NCI-H446 treated with DMSO at 0.1 percent for 48 hours (cell line): ENCODE measurements around the gene GALNTL6.
"Not testable (repeated sequence)": the region's sequence is repeated elsewhere in the genome, so short reads cannot be mapped to it uniquely, and the experiment has no call there.

Experiments
- DNase-seq: peaks from one replicate; lab custom pipeline; 2025; lab: John Stamatoyannopoulos, UW

The GALNTL6 gene

GRCh38 chr4:172660251-172660650, 847.0 kb downstream of the GALNTL6 start:
- no peak for DNase-seq

- no peak for DNase-seq
These were observed 848.9 kb downstream of the GALNTL6 start for GRCh38 chr4:172662113-172662512.

GRCh38 chr4:172666711-172667368, 853.6 kb downstream of the GALNTL6 start:
- no peak for DNase-seq

GRCh38 chr4:172674811-172675210, 861.6 kb downstream of the GALNTL6 start:
- DNase-seq: no peak

GRCh38 chr4:172675232-172675631, 862.0 kb downstream of the GALNTL6 start:
- no peak for DNase-seq

- DNase-seq: no peak
These were observed 867.5 kb downstream of the GALNTL6 start for GRCh38 chr4:172680691-172681090.

- DNase-seq: no peak
These were observed 869.8 kb downstream of the GALNTL6 start for GRCh38 chr4:172683021-172683420.

GRCh38 chr4:172686021-172686420, 872.8 kb downstream of the GALNTL6 start:
- no peak for DNase-seq

- DNase-seq: no peak
These were observed 875.3 kb downstream of the GALNTL6 start for GRCh38 chr4:172688534-172688933.

GRCh38 chr4:172691552-172691951, 878.3 kb downstream of the GALNTL6 start:
- DNase-seq: no peak

- DNase-seq: no peak
These were observed 879.5 kb downstream of the GALNTL6 start for GRCh38 chr4:172692701-172693100.

- no peak for DNase-seq
These were observed 885.1 kb downstream of the GALNTL6 start for GRCh38 chr4:172698256-172698655.

GRCh38 chr4:172705565-172705964, 892.4 kb downstream of the GALNTL6 start:
- DNase-seq: no peak

- no peak for DNase-seq
These were observed 892.8 kb downstream of the GALNTL6 start for GRCh38 chr4:172706000-172706399.

GRCh38 chr4:172707622-172708021, 894.4 kb downstream of the GALNTL6 start:
- DNase-seq: no peak

GRCh38 chr4:172708184-172708583, 895.0 kb downstream of the GALNTL6 start:
- no peak for DNase-seq

- DNase-seq: no peak
These were observed 896.2 kb downstream of the GALNTL6 start for GRCh38 chr4:172709376-172709775.

GRCh38 chr4:172716291-172716690, 903.1 kb downstream of the GALNTL6 start:
- no peak for DNase-seq

- DNase-seq: no peak
These were observed 908.5 kb downstream of the GALNTL6 start for GRCh38 chr4:172721659-172722058.

- DNase-seq: no peak
These were observed 912.4 kb downstream of the GALNTL6 start for GRCh38 chr4:172725581-172725980.

- DNase-seq: no peak
These were observed 912.8 kb downstream of the GALNTL6 start for GRCh38 chr4:172726001-172726423.

- no peak for DNase-seq
These were observed 914.4 kb downstream of the GALNTL6 start for GRCh38 chr4:172727631-172728030.

GRCh38 chr4:172733645-172734044, 920.4 kb downstream of the GALNTL6 start:
- DNase-seq: not testable (repeated sequence)

GRCh38 chr4:172734555-172734954, 921.4 kb downstream of the GALNTL6 start:
- no peak for DNase-seq
